K562 (cell line): Measurements from ENCODE around the gene ARL17B. TPM values are rescaled to one million over a fixed set of nuclear protein-coding genes. Genes with fewer than 3 reads are reported as not detected.

ENCODE experiments used
- CXXC5 ChIP-seq: fragments of 250-450 bp; sonication (Bioruptor Pico); IDR thresholded peaks from 2 replicates; pipeline ENCODE4 v1.8.0; 2022; ENCODE audit warnings: inconsistent platforms, mild to moderate bottlenecking, moderate library complexity
- HNRNPLL ChIP-seq: fragments of 200-400 bp; formaldehyde crosslinking; IDR thresholded peaks from 2 replicates; pipeline ENCODE4 v1.6.1; 2017; ENCODE audit warnings: low read length, low read depth, mild to moderate bottlenecking; ENCODE audit not compliant: poor library complexity, severe bottlenecking
- JUND ChIP-seq, 2 experiments: IDR thresholded peaks; 2 replicates in 1 of 2; 3 replicates in 1 of 2; pipeline ENCODE4 v1.6.1; 2011; ENCODE audit warnings: borderline replicate concordance in 2 of 2, low read depth in 2 of 2, low read length in 2 of 2, improper control_type of control experiment in 1 of 2, missing biosample characterization in 1 of 2, missing genetic modification characterization in 1 of 2, missing genetic modification reagents in 1 of 2
- NR1H2 ChIP-seq: sonication (generic); formaldehyde crosslinking; IDR thresholded peaks from 2 replicates; pipeline ENCODE4 v1.4.0; 2020; ENCODE audit warnings: mild to moderate bottlenecking, missing genetic modification reagents
- PHF8 ChIP-seq: fragments of 200-600 bp; sonication (generic); IDR thresholded peaks from 2 replicates; pipeline ENCODE4 v1.6.1; 2012; ENCODE audit warnings: mixed run types, mild to moderate bottlenecking, inconsistent platforms, low read length, moderate library complexity, borderline replicate concordance
- PML ChIP-seq: IDR thresholded peaks from 2 replicates; pipeline ENCODE4 v1.6.1; 2012; ENCODE audit warnings: low read length, inconsistent platforms
- RBM22 ChIP-seq: fragments of 200-400 bp; formaldehyde crosslinking; IDR thresholded peaks from 2 replicates; pipeline ENCODE4 v1.6.1; 2018; ENCODE audit warnings: low read length, low read depth; ENCODE audit not compliant: poor library complexity, severe bottlenecking
- SIN3B ChIP-seq: fragments of 450-650 bp; IDR thresholded peaks from 2 replicates; pipeline ENCODE4 v1.6.1; 2017; ENCODE audit warnings: low read depth, mild to moderate bottlenecking, moderate library complexity
- SMAD4 ChIP-seq: fragments of 250-450 bp; sonication (Bioruptor Pico); conservative IDR thresholded peaks from 2 replicates; pipeline ENCODE4 v1.8.0; 2021; ENCODE audit warnings: inconsistent platforms, mild to moderate bottlenecking, moderate library complexity
- ZNF124 ChIP-seq: sonication (generic); formaldehyde crosslinking; IDR thresholded peaks from 2 replicates; pipeline ENCODE4 v1.8.1; 2022; ENCODE audit warnings: missing genetic modification reagents
- ZNF589 ChIP-seq: fragments of 200-800 bp; sonication (Bioruptor generic); IDR thresholded peaks from 2 replicates; pipeline ENCODE4 v1.6.1; 2016; ENCODE audit warnings: low read depth, missing genetic modification characterization, missing compliant biosample characterization
- polyA plus RNA-seq, 8 experiments: library from polyadenylated mRNA; depleted of rRNA in 4 of 8; stranded (reverse) in 5 of 8; unstranded in 3 of 8; fragments of >200 nt; fragmentation: Nextera tagmentation in 2 of 8; fragmentation: Illumina TruSeq in 1 of 8; extraction: Ambion mirVana in 2 of 8; extraction: Trizol in 1 of 8; gene quantifications; 2 replicates each; pipeline versions ENCODE4 v1.2.1 to v1.2.3, GENCODE V29; 2011 to 2014; ENCODE audit warnings: inconsistent platforms in 1 of 8, missing spikeins in 1 of 8
- total RNA-seq, 7 experiments: library from RNA; depleted of rRNA in 6 of 7; stranded (reverse); fragments of >200 nt in 6 of 7; fragmentation: Illumina TruSeq in 2 of 7; extraction: Trizol in 2 of 7; gene quantifications; 2 replicates each; pipeline versions ENCODE4 v1.2.1 to v1.2.3, GENCODE V29; 2011 to 2021; ENCODE audit warnings: low replicate concordance in 1 of 7
- TF ChIP-seq, protein P1 (sequence below): fragments of 450-650 bp; IDR thresholded peaks from 2 replicates; pipeline ENCODE4 v1.6.1; 2017; ENCODE audit warnings: antibody characterized with exemption, mild to moderate bottlenecking
- TF ChIP-seq, protein P2 (sequence below): IDR thresholded peaks from 3 replicates; pipeline ENCODE4 v1.6.1; 2011; ENCODE audit warnings: borderline replicate concordance, mild to moderate bottlenecking, moderate library complexity; ENCODE audit not compliant: insufficient read length; ENCODE audit errors: extremely low read depth
- TF ChIP-seq, protein P3 (sequence below): fragments of 250-450 bp; sonication (Bioruptor Pico); IDR thresholded peaks from 2 replicates; pipeline ENCODE4 v1.4.0; 2020
- TF ChIP-seq, protein P4 (sequence below): fragments of 250-450 bp; sonication (Bioruptor Pico); IDR thresholded peaks from 2 replicates; pipeline ENCODE4 v1.8.0; 2022; ENCODE audit warnings: moderate library complexity, mild to moderate bottlenecking, inconsistent platforms

Gene ARL17B
- total and polyA plus RNA-seq, 9 of the 15 experiments (the other 6 are each of a cell fraction or from before 2014, with no cell fraction given) = 4.0 to 24.2 (median 8.4) TPM

DNA sequence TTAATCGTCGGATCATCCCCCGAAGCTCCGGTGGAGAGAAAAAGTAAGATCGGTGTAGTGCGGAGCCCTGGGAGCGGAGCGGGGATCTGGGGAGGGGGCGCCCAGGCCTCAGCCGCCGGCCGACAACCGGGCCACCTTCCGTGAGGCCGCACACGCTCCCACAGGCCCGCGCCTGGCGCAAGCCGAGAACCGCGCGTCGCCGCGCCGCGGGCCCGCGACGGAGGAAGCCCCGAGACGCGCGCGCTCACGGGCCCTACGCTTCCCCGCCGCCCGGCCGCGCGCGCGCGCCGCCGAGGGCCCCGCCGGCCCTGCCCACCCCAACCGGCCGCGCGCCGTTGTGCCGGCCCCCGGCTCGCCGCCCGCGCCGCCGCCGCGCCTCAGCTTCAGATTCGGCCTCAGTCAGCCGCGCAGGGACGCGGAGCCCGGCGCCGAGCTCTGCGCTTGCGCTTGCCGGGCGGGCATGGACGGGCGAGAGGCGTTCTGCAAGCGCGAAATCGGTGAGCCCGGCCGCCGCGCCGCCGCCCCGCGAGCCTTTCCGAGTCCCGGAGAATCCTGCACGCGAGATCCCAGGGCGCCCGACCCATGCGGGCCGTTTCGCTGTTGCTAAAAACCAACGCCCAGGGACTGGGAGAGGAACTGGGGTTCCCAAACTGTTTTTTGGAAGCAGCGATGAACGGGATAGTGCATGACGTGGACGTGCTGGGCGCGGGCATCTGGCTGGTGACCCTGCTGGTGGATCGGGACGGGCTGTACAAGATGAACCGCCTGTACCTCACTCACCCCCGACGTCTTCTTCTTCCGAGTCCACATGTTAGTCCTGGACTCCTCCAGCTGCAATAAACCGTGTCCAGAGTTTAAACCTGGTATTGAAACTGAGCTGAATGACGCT is 94.7 kb downstream of the ARL17B start (continued):
- TF ChIP-seq, protein P1, sequence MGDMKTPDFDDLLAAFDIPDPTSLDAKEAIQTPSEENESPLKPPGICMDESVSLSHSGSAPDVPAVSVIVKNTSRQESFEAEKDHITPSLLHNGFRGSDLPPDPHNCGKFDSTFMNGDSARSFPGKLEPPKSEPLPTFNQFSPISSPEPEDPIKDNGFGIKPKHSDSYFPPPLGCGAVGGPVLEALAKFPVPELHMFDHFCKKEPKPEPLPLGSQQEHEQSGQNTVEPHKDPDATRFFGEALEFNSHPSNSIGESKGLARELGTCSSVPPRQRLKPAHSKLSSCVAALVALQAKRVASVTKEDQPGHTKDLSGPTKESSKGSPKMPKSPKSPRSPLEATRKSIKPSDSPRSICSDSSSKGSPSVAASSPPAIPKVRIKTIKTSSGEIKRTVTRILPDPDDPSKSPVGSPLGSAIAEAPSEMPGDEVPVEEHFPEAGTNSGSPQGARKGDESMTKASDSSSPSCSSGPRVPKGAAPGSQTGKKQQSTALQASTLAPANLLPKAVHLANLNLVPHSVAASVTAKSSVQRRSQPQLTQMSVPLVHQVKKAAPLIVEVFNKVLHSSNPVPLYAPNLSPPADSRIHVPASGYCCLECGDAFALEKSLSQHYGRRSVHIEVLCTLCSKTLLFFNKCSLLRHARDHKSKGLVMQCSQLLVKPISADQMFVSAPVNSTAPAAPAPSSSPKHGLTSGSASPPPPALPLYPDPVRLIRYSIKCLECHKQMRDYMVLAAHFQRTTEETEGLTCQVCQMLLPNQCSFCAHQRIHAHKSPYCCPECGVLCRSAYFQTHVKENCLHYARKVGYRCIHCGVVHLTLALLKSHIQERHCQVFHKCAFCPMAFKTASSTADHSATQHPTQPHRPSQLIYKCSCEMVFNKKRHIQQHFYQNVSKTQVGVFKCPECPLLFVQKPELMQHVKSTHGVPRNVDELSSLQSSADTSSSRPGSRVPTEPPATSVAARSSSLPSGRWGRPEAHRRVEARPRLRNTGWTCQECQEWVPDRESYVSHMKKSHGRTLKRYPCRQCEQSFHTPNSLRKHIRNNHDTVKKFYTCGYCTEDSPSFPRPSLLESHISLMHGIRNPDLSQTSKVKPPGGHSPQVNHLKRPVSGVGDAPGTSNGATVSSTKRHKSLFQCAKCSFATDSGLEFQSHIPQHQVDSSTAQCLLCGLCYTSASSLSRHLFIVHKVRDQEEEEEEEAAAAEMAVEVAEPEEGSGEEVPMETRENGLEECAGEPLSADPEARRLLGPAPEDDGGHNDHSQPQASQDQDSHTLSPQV = peak; percentile 85
- TF ChIP-seq ZNF589 (CRISPR knock-in tag) = peak; percentile 95
- TF ChIP-seq, protein P2, sequence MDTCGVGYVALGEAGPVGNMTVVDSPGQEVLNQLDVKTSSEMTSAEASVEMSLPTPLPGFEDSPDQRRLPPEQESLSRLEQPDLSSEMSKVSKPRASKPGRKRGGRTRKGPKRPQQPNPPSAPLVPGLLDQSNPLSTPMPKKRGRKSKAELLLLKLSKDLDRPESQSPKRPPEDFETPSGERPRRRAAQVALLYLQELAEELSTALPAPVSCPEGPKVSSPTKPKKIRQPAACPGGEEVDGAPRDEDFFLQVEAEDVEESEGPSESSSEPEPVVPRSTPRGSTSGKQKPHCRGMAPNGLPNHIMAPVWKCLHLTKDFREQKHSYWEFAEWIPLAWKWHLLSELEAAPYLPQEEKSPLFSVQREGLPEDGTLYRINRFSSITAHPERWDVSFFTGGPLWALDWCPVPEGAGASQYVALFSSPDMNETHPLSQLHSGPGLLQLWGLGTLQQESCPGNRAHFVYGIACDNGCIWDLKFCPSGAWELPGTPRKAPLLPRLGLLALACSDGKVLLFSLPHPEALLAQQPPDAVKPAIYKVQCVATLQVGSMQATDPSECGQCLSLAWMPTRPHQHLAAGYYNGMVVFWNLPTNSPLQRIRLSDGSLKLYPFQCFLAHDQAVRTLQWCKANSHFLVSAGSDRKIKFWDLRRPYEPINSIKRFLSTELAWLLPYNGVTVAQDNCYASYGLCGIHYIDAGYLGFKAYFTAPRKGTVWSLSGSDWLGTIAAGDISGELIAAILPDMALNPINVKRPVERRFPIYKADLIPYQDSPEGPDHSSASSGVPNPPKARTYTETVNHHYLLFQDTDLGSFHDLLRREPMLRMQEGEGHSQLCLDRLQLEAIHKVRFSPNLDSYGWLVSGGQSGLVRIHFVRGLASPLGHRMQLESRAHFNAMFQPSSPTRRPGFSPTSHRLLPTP = no peak
- TF ChIP-seq, protein P3, sequence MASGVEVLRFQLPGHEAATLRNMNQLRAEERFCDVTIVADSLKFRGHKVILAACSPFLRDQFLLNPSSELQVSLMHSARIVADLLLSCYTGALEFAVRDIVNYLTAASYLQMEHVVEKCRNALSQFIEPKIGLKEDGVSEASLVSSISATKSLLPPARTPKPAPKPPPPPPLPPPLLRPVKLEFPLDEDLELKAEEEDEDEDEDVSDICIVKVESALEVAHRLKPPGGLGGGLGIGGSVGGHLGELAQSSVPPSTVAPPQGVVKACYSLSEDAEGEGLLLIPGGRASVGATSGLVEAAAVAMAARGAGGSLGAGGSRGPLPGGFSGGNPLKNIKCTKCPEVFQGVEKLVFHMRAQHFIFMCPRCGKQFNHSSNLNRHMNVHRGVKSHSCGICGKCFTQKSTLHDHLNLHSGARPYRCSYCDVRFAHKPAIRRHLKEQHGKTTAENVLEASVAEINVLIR = no peak; the same call in none of the 2 replicates
- peak; percentile 91 for TF ChIP-seq PHF8
- no peak for TF ChIP-seq NR1H2 (CRISPR knock-in tag)
- peak; percentile 94 for TF ChIP-seq CXXC5 (CRISPR knock-in tag)
- TF ChIP-seq, protein P4, sequence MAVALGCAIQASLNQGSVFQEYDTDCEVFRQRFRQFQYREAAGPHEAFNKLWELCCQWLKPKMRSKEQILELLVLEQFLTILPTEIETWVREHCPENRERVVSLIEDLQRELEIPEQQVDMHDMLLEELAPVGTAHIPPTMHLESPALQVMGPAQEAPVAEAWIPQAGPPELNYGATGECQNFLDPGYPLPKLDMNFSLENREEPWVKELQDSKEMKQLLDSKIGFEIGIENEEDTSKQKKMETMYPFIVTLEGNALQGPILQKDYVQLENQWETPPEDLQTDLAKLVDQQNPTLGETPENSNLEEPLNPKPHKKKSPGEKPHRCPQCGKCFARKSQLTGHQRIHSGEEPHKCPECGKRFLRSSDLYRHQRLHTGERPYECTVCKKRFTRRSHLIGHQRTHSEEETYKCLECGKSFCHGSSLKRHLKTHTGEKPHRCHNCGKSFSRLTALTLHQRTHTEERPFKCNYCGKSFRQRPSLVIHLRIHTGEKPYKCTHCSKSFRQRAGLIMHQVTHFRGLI (CRISPR knock-in tag) = peak; percentile 77; the same call in 1 of the 2 replicates
- no peak for TF ChIP-seq ZNF124
- TF ChIP-seq PML = peak; percentile 58; the same call in 1 of the 2 replicates
- TF ChIP-seq RBM22 = peak; percentile 33
- TF ChIP-seq HNRNPLL = peak; percentile 36
- TF ChIP-seq JUND (IDR thresholded peaks at IDR 0.05; ENCODE audit: borderline replicate concordance, low read depth, low read length) = 0 out of 2 replicates have a peak, but pooled peaks have one; percentile 8
- TF ChIP-seq JUND (tag; IDR thresholded peaks at IDR 0.05; ENCODE audit: borderline replicate concordance, low read depth, low read length) = peak; percentile 9; the same call in 1 of the 3 replicates
- TF ChIP-seq SMAD4 (CRISPR knock-in tag) = peak; percentile 95
- TF ChIP-seq SIN3B = peak; percentile 15; the same call in 1 of the 2 replicates
